22Rv1 (cell line): ENCODE data around the gene CMIP.

Experiments
- ZFX ChIP-seq: fragments of 450-650 bp; IDR thresholded peaks from 2 replicates; pipeline ENCODE4 v1.6.1; 2017; ENCODE audit warnings: antibody characterized with exemption, borderline replicate concordance
- TF ChIP-seq, protein P1 (sequence below): fragments of 450-650 bp; IDR thresholded peaks from 2 replicates; pipeline ENCODE4 v1.5.1; 2017; ENCODE audit warnings: mild to moderate bottlenecking

DNA sequence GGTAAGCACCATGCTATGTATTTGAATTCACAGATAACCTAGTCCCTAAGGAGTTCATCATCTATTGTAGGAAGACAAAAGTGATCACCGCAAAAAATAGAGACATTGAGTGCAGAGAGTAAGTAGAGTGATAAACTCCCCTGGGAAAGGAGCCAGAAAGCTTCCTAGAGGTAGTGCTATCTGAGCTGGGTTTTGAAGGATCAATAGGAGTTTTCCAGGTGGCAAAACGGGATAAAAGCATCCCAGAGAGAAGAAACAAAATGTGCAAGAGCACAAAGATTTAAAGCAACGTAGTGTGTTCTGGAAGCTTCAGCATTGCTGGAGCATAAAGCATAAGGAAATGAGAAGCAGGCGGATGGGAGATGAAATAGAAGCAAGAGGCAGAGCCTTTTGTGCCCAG, 213.8 kb downstream of the CMIP start:
- TF ChIP-seq, protein P1, sequence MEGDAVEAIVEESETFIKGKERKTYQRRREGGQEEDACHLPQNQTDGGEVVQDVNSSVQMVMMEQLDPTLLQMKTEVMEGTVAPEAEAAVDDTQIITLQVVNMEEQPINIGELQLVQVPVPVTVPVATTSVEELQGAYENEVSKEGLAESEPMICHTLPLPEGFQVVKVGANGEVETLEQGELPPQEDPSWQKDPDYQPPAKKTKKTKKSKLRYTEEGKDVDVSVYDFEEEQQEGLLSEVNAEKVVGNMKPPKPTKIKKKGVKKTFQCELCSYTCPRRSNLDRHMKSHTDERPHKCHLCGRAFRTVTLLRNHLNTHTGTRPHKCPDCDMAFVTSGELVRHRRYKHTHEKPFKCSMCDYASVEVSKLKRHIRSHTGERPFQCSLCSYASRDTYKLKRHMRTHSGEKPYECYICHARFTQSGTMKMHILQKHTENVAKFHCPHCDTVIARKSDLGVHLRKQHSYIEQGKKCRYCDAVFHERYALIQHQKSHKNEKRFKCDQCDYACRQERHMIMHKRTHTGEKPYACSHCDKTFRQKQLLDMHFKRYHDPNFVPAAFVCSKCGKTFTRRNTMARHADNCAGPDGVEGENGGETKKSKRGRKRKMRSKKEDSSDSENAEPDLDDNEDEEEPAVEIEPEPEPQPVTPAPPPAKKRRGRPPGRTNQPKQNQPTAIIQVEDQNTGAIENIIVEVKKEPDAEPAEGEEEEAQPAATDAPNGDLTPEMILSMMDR: no peak
- no peak for TF ChIP-seq ZFX
